ENCODE measurements around the gene ANKLE1.

ANKLE1 gene

GRCh38 chr19:17266026-17266425, 15.7 kb upstream of the ANKLE1 start:
- Histone ChIP-seq H3K27me3 (ENCODE audit: insufficient read depth, low read length) (no peaks in the 10 kb centered on the region), H3K4me3 (ENCODE audit: low read depth, low read length, poor library complexity, severe bottlenecking) (peak overlapping the region; percentile 43), H3F3A (ENCODE audit: insufficient read depth, low read length) (no peaks in the 10 kb centered on the region), H2AFZ (ENCODE audit: low read length) (no peak overlapping the region), H3K4me2 (ENCODE audit: low read length) (peak overlapping the region; percentile 53), H3K9me3 (ENCODE audit: low read length) (no peaks in the 10 kb centered on the region), H3K36me3 (ENCODE audit: insufficient read depth, low read length) (peaks cover 12% of the 10 kb centered on the region), H3K9ac (ENCODE audit: low read length) (peak overlapping the region; percentile 43), H3K4me1 (ENCODE audit: insufficient read depth, low read length, severe bottlenecking) (peaks cover 47% of the 10 kb centered on the region), H4K20me1 (ENCODE audit: insufficient read depth, low read length) (no peaks in the 10 kb centered on the region), H3K27ac (ENCODE audit: low read depth, low read length, poor library complexity, severe bottlenecking) (peak overlapping the region; percentile 91), H3K9me2 (ENCODE audit: low read depth, low read length) (no peaks in the 10 kb centered on the region), H3K79me2 (ENCODE audit: insufficient read depth, low read length) (peaks cover 5% of the 10 kb centered on the region; the same call in 1 of the 2 replicates)
- TF ChIP-seq EZH2 (IDR thresholded peaks at IDR 0.05; ENCODE audit: borderline replicate concordance, low read length) (no peak), CTCF (IDR thresholded peaks at IDR 0.05; ENCODE audit: low read length) (no peak)

DNA sequence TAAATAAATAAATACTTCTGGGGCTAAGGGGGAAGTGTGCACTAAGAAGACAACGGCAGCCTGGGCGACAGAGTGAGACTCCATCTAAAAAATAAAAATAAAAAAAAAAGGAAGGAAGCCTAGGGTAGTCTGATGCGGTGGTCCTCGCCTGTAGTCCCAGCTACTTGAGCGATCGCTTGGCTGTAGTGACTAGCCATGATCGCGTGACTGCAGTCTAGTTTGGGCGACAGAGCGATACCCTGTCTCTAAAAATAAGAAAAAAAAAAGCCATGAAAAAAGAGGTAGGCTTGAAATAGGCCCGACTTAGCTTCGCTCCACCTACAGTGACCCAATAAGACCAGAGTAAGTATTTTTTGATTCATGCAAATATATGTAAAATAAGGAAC, 15.1 kb upstream of the ANKLE1 start:
- no peak overlapping the region for H2AFZ ChIP-seq (ENCODE audit: low read length)
- H3K9me2 ChIP-seq (ENCODE audit: low read depth, low read length), result no peaks in the 10 kb centered on the region
- H3F3A ChIP-seq (ENCODE audit: insufficient read depth, low read length), result no peaks in the 10 kb centered on the region
- peak overlapping the region; percentile 91 for H3K27ac ChIP-seq (ENCODE audit: low read depth, low read length, poor library complexity, severe bottlenecking)
- peaks cover 45% of the 10 kb centered on the region for H3K4me1 ChIP-seq (ENCODE audit: insufficient read depth, low read length, severe bottlenecking)
- peaks cover 18% of the 10 kb centered on the region for H3K36me3 ChIP-seq (ENCODE audit: insufficient read depth, low read length)
- H3K9me3 ChIP-seq (ENCODE audit: low read length), result no peaks in the 10 kb centered on the region
- H3K27me3 ChIP-seq (ENCODE audit: insufficient read depth, low read length), result no peaks in the 10 kb centered on the region
- H3K79me2 ChIP-seq (ENCODE audit: insufficient read depth, low read length), result peaks cover 5% of the 10 kb centered on the region; the same call in 1 of the 2 replicates
- H3K9ac ChIP-seq (ENCODE audit: low read length), result peak overlapping the region; percentile 43
- no peaks in the 10 kb centered on the region for H4K20me1 ChIP-seq (ENCODE audit: insufficient read depth, low read length)
- H3K4me3 ChIP-seq (ENCODE audit: low read depth, low read length, poor library complexity, severe bottlenecking), result peak overlapping the region; percentile 43
- TF ChIP-seq EZH2 (IDR thresholded peaks at IDR 0.05; ENCODE audit: borderline replicate concordance, low read length) (no peak), CTCF (IDR thresholded peaks at IDR 0.05; ENCODE audit: low read length) (no peak)
- H3K4me2 ChIP-seq (ENCODE audit: low read length), result peak overlapping the region; percentile 53

DNA sequence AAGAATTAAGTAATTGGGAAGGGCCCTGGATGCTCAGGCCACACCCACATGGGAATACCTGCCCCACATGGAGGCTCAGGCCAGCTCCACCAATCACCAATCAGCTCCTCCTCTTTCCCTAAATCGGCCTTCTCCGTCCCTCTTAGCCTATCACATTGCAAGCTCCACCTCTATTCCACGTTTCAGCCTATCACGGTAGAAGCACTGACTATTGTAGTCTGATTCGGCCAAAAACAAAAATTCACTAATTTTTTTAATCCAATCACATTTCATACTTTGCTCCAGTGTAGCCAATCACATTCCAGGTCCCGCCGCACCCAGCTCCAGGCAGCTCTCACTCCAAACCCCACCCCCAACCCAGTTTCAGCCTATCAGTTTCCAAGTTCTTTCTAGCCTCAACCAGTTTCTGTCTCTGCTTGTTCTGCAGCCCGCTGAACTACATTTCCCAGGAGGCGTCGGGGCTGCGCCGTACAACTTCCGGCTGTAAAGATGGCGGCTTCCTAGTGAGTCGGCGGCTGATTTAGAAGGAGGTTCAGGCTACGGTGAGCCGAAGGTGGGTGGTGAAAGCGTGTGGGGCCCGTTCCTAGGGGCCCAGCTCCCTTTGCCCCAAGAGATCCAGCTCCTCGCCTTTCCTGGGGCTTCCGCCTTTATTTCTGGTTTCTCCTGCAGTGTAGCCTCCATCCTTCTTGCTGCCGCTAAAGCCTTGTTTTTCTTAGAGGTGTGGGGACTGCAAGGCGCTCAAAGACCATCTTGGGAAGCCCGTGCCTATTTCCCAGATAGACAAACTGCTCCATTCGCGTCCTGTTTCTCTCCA, 14.5 kb upstream of the ANKLE1 start, which contains the start of gene BABAM1:
BABAM1 (plus strand) TSS at position 469 of the 814 bp plus-strand sequence. CDS start 1,364 bp downstream, outside the sequence.
- H3K27me3 ChIP-seq (ENCODE audit: insufficient read depth, low read length), result no peaks in the 10 kb centered on the region
- TF ChIP-seq EZH2 (IDR thresholded peaks at IDR 0.05; ENCODE audit: borderline replicate concordance, low read length) (no peak), CTCF (IDR thresholded peaks at IDR 0.05; ENCODE audit: low read length) (no peak)
- peaks cover 45% of the 10 kb centered on the region for H3K4me1 ChIP-seq (ENCODE audit: insufficient read depth, low read length, severe bottlenecking)
- peaks cover 22% of the 10 kb centered on the region for H3K36me3 ChIP-seq (ENCODE audit: insufficient read depth, low read length)
- no peak within 1 kb of the TSS for H2AFZ ChIP-seq (ENCODE audit: low read length)
- H3K79me2 ChIP-seq (ENCODE audit: insufficient read depth, low read length), result peaks cover 5% of the 10 kb centered on the region; the same call in 1 of the 2 replicates
- no peaks in the 10 kb centered on the region for H3K9me3 ChIP-seq (ENCODE audit: low read length)
- peak within 1 kb of the TSS; percentile 91 for H3K27ac ChIP-seq (ENCODE audit: low read depth, low read length, poor library complexity, severe bottlenecking)
- H3K9ac ChIP-seq (ENCODE audit: low read length), result peak within 1 kb of the TSS; percentile 91
- peak within 1 kb of the TSS; percentile 94 for H3K4me2 ChIP-seq (ENCODE audit: low read length)
- H4K20me1 ChIP-seq (ENCODE audit: insufficient read depth, low read length), result no peaks in the 10 kb centered on the region
- H3K9me2 ChIP-seq (ENCODE audit: low read depth, low read length), result no peaks in the 10 kb centered on the region
- peak within 1 kb of the TSS; percentile 91 for H3K4me3 ChIP-seq (ENCODE audit: low read depth, low read length, poor library complexity, severe bottlenecking)
- H3F3A ChIP-seq (ENCODE audit: insufficient read depth, low read length), result no peaks in the 10 kb centered on the region

Measured in OCI-LY1 (cell line).